Neuronal stem cell (in vitro differentiated cells): Measurements from ENCODE around the gene TSPAN8.

Source experiments
- DNase-seq: peaks from one replicate; pipeline ENCODE4 v3.0.0-alpha.2; 2013; ENCODE audit warnings: low spot score
- H2AFZ ChIP-seq: one replicate; pipeline ENCODE4 v1.6.1; 2013; ENCODE audit warnings: mild to moderate bottlenecking, low read length, inconsistent platforms
- H2AK5ac ChIP-seq: 2 replicates; pipeline ENCODE4 v1.6.1; 2013; ENCODE audit warnings: low read depth, mild to moderate bottlenecking, inconsistent platforms, low read length, moderate library complexity, mixed read lengths
- H2BK120ac ChIP-seq: 2 replicates; pipeline ENCODE4 v1.6.1; 2013; ENCODE audit warnings: low read depth, mild to moderate bottlenecking, inconsistent platforms, low read length, moderate library complexity, mixed read lengths
- H2BK12ac ChIP-seq: one replicate; pipeline ENCODE4 v1.6.1; 2013; ENCODE audit warnings: low read length, inconsistent platforms
- H2BK15ac ChIP-seq: 2 replicates; pipeline ENCODE4 v1.6.1; 2013; ENCODE audit warnings: mild to moderate bottlenecking, low read length, inconsistent platforms, mixed read lengths
- H2BK5ac ChIP-seq: one replicate; pipeline ENCODE4 v1.6.1; 2013; ENCODE audit warnings: inconsistent platforms, mild to moderate bottlenecking, low read length, moderate library complexity
- H3K14ac ChIP-seq: one replicate; pipeline ENCODE4 v1.6.1; 2013; ENCODE audit warnings: low read length, inconsistent platforms
- H3K18ac ChIP-seq: 2 replicates; pipeline ENCODE4 v1.6.1; 2013; ENCODE audit warnings: low read length, inconsistent platforms
- H3K23ac ChIP-seq: 2 replicates; pipeline ENCODE4 v1.6.1; 2013; ENCODE audit warnings: low read depth, mild to moderate bottlenecking, mixed read lengths, low read length, inconsistent platforms; ENCODE audit not compliant: poor library complexity
- H3K27ac ChIP-seq: replicated peaks from 3 replicates; pipeline ENCODE4 v1.5.1; 2013; ENCODE audit warnings: low read length, inconsistent platforms
- H3K27me3 ChIP-seq, 3 experiments: 2 replicates each; pipeline ENCODE4 v1.6.1; 2013; ENCODE audit warnings: low read length in 3 of 3, mild to moderate bottlenecking in 2 of 3, inconsistent platforms in 1 of 3, low read depth in 1 of 3, mixed read lengths in 1 of 3, moderate library complexity in 1 of 3; ENCODE audit not compliant: control insufficient read depth in 3 of 3, insufficient read depth in 3 of 3
- H3K36me3 ChIP-seq, 2 donors: replicated peaks in 1 of 2; 2 replicates each; pipeline ENCODE4 v1.6.1; 2013; ENCODE audit warnings: low read length in 2 of 2; ENCODE audit not compliant: control insufficient read depth in 2 of 2, insufficient read depth in 2 of 2
- H3K4ac ChIP-seq: 2 replicates; pipeline ENCODE4 v1.6.1; 2013; ENCODE audit warnings: inconsistent platforms, mild to moderate bottlenecking, low read length, moderate library complexity
- H3K4me1 ChIP-seq, 2 donors: 1 replicate in 1 of 2; 2 replicates in 1 of 2; pipeline ENCODE4 v1.6.1; 2013; ENCODE audit warnings: low read length in 2 of 2, low read depth in 1 of 2; ENCODE audit not compliant: control insufficient read depth in 2 of 2, insufficient read depth in 1 of 2
- H3K4me2 ChIP-seq: one replicate; pipeline ENCODE4 v1.6.1; 2013; ENCODE audit warnings: mild to moderate bottlenecking, low read length, inconsistent platforms; ENCODE audit not compliant: insufficient read depth, poor library complexity, severe bottlenecking
- H3K4me3 ChIP-seq, 2 donors: 2 replicates each; pipeline ENCODE4 v1.5.1; 2013; ENCODE audit warnings: low read length in 2 of 2, mild to moderate bottlenecking in 2 of 2, inconsistent platforms in 1 of 2, moderate library complexity in 1 of 2
- H3K79me1 ChIP-seq: one replicate; pipeline ENCODE4 v1.6.1; 2013; ENCODE audit warnings: low read depth, mild to moderate bottlenecking, inconsistent platforms, low read length, moderate library complexity
- H3K9ac ChIP-seq: one replicate; pipeline ENCODE4 v1.6.1; 2013; ENCODE audit warnings: mild to moderate bottlenecking, low read depth, low read length, inconsistent platforms; ENCODE audit not compliant: poor library complexity
- H3K9me3 ChIP-seq, 2 donors: replicated peaks in 1 of 2; 2 replicates each; pipeline versions ENCODE3 to v1.6.1; 2013; ENCODE audit warnings: low read length in 2 of 2, mild to moderate bottlenecking in 2 of 2, inconsistent platforms in 1 of 2, low read depth in 1 of 2, mixed read lengths in 1 of 2, moderate library complexity in 1 of 2; ENCODE audit not compliant: control insufficient read depth in 2 of 2, insufficient read depth in 1 of 2
- H4K8ac ChIP-seq: one replicate; pipeline ENCODE4 v1.6.1; 2013; ENCODE audit warnings: low read depth, mild to moderate bottlenecking, inconsistent platforms, low read length, moderate library complexity
- H4K91ac ChIP-seq: one replicate; pipeline ENCODE4 v1.6.1; 2013; ENCODE audit warnings: low read length, low read depth, mild to moderate bottlenecking, inconsistent platforms; ENCODE audit not compliant: poor library complexity
- WGBS, 2 donors: extraction: QIAGEN DNeasy Blood & Tissue Kit; methylation state at CpG; one replicate each; pipeline ENCODE4 v1.1.7; 2013; ENCODE audit warnings: missing lambda C conversion rate in 2 of 2, mixed read lengths in 1 of 2; ENCODE audit not compliant: insufficient read length in 2 of 2, insufficient replicate concordance in 1 of 2; ENCODE audit errors: extremely low coverage in 2 of 2; 5-methylcytosine and 5-hydroxymethylcytosine counted together

Gene TSPAN8

DNA sequence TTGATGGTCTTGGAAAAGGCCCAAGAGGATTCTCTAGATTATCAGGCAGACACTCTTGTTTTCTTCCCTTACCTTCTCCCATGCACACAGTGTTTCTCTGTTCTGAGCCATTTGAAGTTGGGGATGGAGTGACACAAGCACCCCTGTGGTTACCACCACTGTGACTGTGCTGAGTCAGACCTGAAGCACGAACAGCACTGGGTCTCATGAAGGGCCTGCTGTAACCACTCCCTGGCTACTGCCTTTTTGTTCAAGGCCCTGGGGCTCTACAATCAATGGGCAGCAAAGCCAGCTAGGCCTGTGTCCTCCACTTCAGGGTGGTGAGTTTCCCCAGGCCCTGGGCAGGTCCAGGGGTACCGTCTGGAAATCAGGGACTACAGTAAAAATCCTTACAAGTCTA, 65.5 kb downstream of the TSPAN8 start:
- Histone ChIP-seq H2AFZ (no peak overlapping the region), H3K23ac (no peak overlapping the region), H2BK12ac (no peak overlapping the region), H2BK15ac (no peak overlapping the region), H3K4me3 (no peak overlapping the region), H4K91ac (no peak overlapping the region), H3K9ac (no peak overlapping the region), H3K27ac (no peak overlapping the region), H3K27me3 (peaks cover 0 to 2% (median 0%) of the 10 kb centered on the region in 3 experiments), H4K8ac (no peak overlapping the region), H2BK120ac (no peak overlapping the region), H3K4ac (no peak overlapping the region), H2AK5ac (no peak overlapping the region), H3K36me3 (no peaks in the 10 kb centered on the region), H3K4me2 (no peak overlapping the region), H3K9me3 (no peaks in the 10 kb centered on the region), H3K14ac (no peak overlapping the region), H3K18ac (no peak overlapping the region), H3K4me1 (no peaks in the 10 kb centered on the region), H3K79me1 (no peaks in the 10 kb centered on the region), H2BK5ac (no peak overlapping the region)
- WGBS, 2 donors = no CpG with 5 or more reads among the region's 2 CpGs
- no peak for DNase-seq

DNA sequence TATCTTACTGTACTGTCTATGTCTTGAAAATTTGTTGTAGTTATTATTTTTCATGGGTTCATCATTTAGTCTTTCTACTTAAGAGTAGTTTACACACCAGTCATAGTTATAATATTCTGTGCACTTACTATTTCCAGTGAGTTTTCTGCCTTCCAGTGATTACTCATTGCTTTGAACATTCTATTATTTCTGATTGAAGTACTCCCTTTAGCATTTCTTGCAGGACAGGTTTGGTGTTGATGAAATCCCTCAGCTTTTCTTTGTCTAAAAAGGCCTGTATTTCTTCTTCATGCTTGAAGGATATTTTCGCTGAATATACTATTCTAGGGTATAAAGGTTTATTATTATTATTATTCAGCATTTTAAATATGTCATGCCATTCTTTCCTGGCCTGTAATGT, 66.8 kb downstream of the TSPAN8 start:
- no peak overlapping the region for H4K91ac ChIP-seq
- H3K4me1 ChIP-seq = no peaks in the 10 kb centered on the region
- no peak overlapping the region for H3K14ac ChIP-seq
- H2AK5ac ChIP-seq = no peak overlapping the region
- peaks cover 0 to 2% (median 0%) of the 10 kb centered on the region in 3 experiments for H3K27me3 ChIP-seq
- no peak overlapping the region for H3K4me2 ChIP-seq
- H3K4ac ChIP-seq = no peak overlapping the region
- H3K79me1 ChIP-seq = no peaks in the 10 kb centered on the region
- no peak for DNase-seq
- no peak overlapping the region for H2BK15ac ChIP-seq
- no CpG with 5 or more reads among the region's 1 CpG for WGBS, 2 donors
- H3K18ac ChIP-seq = no peak overlapping the region
- no peak overlapping the region for H2BK120ac ChIP-seq
- H3K9me3 ChIP-seq = no peaks in the 10 kb centered on the region
- no peak overlapping the region for H3K4me3 ChIP-seq
- no peak overlapping the region for H2BK12ac ChIP-seq
- H3K9ac ChIP-seq = no peak overlapping the region
- H4K8ac ChIP-seq = no peak overlapping the region
- no peak overlapping the region for H2BK5ac ChIP-seq
- no peak overlapping the region for H2AFZ ChIP-seq
- H3K27ac ChIP-seq = no peak overlapping the region
- no peaks in the 10 kb centered on the region for H3K36me3 ChIP-seq
- H3K23ac ChIP-seq = no peak overlapping the region

DNA sequence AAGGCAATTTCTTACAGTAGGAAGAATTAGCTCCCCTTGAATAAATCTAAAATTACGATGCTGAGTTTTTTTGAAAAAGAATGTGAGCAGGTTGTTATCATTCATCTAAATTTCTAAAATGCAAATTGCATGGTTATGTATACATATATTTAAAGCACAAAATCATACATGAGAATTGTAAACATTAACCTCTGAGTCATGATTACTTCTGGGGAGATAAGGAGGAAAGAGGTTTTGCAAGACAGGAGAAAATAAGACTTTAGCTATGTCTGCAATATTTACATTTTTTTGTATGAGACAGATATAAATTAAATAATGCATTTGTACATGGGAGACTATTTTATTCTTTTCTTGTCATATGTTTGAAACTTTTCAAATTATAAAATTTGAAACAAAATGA, 72.2 kb downstream of the TSPAN8 start:
- H3K27me3 ChIP-seq = no peaks in the 10 kb centered on the region
- no peak overlapping the region for H3K9ac ChIP-seq
- no peak overlapping the region for H2BK120ac ChIP-seq
- H4K8ac ChIP-seq = no peak overlapping the region
- no peak overlapping the region for H3K18ac ChIP-seq
- no peak overlapping the region for H4K91ac ChIP-seq
- H3K4ac ChIP-seq = no peak overlapping the region
- H3K4me3 ChIP-seq = no peak overlapping the region
- no peak overlapping the region for H2BK15ac ChIP-seq
- H3K4me2 ChIP-seq = no peak overlapping the region
- no peaks in the 10 kb centered on the region for H3K79me1 ChIP-seq
- no peak overlapping the region for H2BK5ac ChIP-seq
- H2BK12ac ChIP-seq = no peak overlapping the region
- DNase-seq = no peak
- H3K14ac ChIP-seq = no peak overlapping the region
- H2AFZ ChIP-seq = no peak overlapping the region
- no peaks in the 10 kb centered on the region for H3K36me3 ChIP-seq
- H3K9me3 ChIP-seq = no peaks in the 10 kb centered on the region
- no peak overlapping the region for H3K27ac ChIP-seq
- no peak overlapping the region for H2AK5ac ChIP-seq
- no CpG with 5 or more reads among the region's 1 CpG for WGBS, 2 donors
- no peaks in the 10 kb centered on the region for H3K4me1 ChIP-seq
- H3K23ac ChIP-seq = no peak overlapping the region

DNA sequence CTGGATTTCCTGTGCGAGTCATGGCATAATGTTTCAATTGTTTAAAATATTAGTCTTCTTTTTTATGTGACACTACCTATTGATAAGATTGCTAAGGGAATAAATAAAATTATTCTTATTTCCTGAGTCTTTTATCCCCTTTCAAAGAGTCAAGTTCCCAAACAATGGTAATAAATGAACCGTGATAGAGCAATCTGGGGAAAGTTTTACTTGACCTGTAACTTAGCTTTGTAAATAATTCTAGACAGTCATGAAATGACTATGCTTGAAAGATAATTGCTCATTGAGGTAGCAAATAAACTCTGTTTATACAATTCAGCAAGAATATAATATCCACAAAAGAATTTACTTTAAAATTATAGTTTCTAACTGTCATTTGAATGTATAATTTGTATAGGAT, 82.1 kb downstream of the TSPAN8 start:
- no peak overlapping the region for H4K8ac ChIP-seq
- no peak overlapping the region for H3K4me3 ChIP-seq
- H3K79me1 ChIP-seq = no peaks in the 10 kb centered on the region
- H2BK120ac ChIP-seq = no peak overlapping the region
- H3K27me3 ChIP-seq = no peaks in the 10 kb centered on the region
- no peak overlapping the region for H4K91ac ChIP-seq
- no peak overlapping the region for H3K18ac ChIP-seq
- no peak overlapping the region for H2AK5ac ChIP-seq
- WGBS, 2 donors = no CpG with 5 or more reads among the region's 2 CpGs
- H2BK15ac ChIP-seq = no peak overlapping the region
- H3K9ac ChIP-seq = no peak overlapping the region
- H3K4me2 ChIP-seq = no peak overlapping the region
- no peak overlapping the region for H3K23ac ChIP-seq
- no peak overlapping the region for H3K27ac ChIP-seq
- no peak overlapping the region for H3K14ac ChIP-seq
- H3K4me1 ChIP-seq = no peaks in the 10 kb centered on the region
- no peak overlapping the region for H3K4ac ChIP-seq
- no peak overlapping the region for H2BK12ac ChIP-seq
- H3K36me3 ChIP-seq = no peaks in the 10 kb centered on the region
- H2BK5ac ChIP-seq = no peak overlapping the region
- no peaks in the 10 kb centered on the region for H3K9me3 ChIP-seq
- H2AFZ ChIP-seq = no peak overlapping the region
- DNase-seq = no peak
